Stimulated activated CD4-positive, alpha-beta T cell treated with anti-CD3 and anti-CD28 coated beads, Interleukin-1b, Interleukin-23, amount 100 ng/mL, for 24 hours (primary cell): Measurements from ENCODE around the gene RBMS1.
A peak's percentile ranks its signal among the peaks of the same experiment; 100 is the strongest.

Experiments used
- DNase-seq, 4 experiments: peaks; one replicate each; pipeline ENCODE4 v3.0.0-alpha.2; 2020; ENCODE audit warnings: low read depth in 4 of 4, low spot score in 1 of 4

RBMS1 gene

GRCh38 chr2:160411167-160411566 is 82.4 kb downstream of the RBMS1 start:
- DNase-seq: no peak

GRCh38 chr2:160409480-160409879 is 84.1 kb downstream of the RBMS1 start:
- DNase-seq: no peak

GRCh38 chr2:160408959-160409291 is 84.7 kb downstream of the RBMS1 start:
- DNase-seq: no peak

GRCh38 chr2:160408173-160408958 is 85.2 kb downstream of the RBMS1 start:
- no peak for DNase-seq

GRCh38 chr2:160407393-160408172 is 86.0 kb downstream of the RBMS1 start:
- DNase-seq: peak in 2 of 4 experiments; percentile 30 to 40

- peak; percentile 31 to 57 (median 48) for DNase-seq
Measured at GRCh38 chr2:160406591-160407392, 86.8 kb downstream of the RBMS1 start.

GRCh38 chr2:160405077-160405867 is 88.3 kb downstream of the RBMS1 start:
- no peak for DNase-seq

GRCh38 chr2:160402997-160403979 is 90.3 kb downstream of the RBMS1 start:
- no peak for DNase-seq

- DNase-seq: no peak
Measured at GRCh38 chr2:160402501-160402900, 91.1 kb downstream of the RBMS1 start.

- DNase-seq: no peak
Measured at GRCh38 chr2:160401895-160402294, 91.7 kb downstream of the RBMS1 start.

- no peak for DNase-seq
Measured at GRCh38 chr2:160399880-160400279, 93.7 kb downstream of the RBMS1 start.

- DNase-seq: no peak
Measured at GRCh38 chr2:160397530-160397865, 96.1 kb downstream of the RBMS1 start.

- no peak for DNase-seq
Measured at GRCh38 chr2:160394153-160394552, 99.5 kb downstream of the RBMS1 start.

GRCh38 chr2:160392201-160392600 is 101.4 kb downstream of the RBMS1 start:
- DNase-seq: no peak

GRCh38 chr2:160390544-160391455 is 102.8 kb downstream of the RBMS1 start:
- DNase-seq: no peak

- no peak for DNase-seq
Measured at GRCh38 chr2:160389875-160390274, 103.7 kb downstream of the RBMS1 start.

- peak in 1 of 4 experiments; percentile 19 for DNase-seq
Measured at GRCh38 chr2:160388464-160389263, 104.9 kb downstream of the RBMS1 start.
